HG02973 (cell line): ENCODE results near the gene CNTNAP2.

Experiments used
- ATAC-seq: cut with Tn5 transposase; IDR thresholded peaks from one replicate; pipeline ENCODE4 v1.9.1; 2021; ENCODE audit warnings: moderate library complexity; ENCODE audit not compliant: unreplicated experiment

CNTNAP2 gene

DNA sequence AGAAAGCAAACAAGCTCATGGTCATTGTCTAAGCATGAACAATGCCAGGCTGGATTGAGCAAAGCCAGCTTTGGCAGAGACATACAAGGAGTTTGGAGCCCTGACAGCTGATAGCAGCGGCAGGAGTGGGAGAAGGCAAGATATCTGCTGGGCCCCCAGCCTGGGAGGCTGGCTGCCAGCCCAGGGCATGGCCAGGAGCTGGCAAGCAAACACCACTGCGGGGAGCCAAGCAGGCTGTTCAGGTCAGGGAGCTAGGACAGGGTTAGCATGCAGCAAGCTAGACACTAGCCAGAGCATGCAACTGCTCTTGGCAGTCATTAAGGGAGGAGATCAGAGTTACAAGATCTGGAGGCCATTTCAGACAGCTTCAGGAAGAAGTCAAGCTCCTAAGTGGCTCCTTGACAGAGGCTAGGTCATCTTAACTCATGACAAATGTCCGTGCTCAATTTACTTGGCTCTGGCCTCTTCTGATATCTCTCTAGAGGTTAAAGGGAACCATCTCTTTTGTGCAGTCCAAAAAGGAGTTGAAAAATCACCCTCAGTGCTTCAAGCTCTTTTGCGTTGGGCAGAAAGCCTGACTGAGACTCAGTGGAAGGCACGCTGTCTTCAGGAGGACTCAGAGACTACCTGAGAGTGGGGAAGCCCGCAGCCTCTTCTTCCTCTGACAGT is 2037.1 kb downstream of the CNTNAP2 start:
- no peak for ATAC-seq

DNA sequence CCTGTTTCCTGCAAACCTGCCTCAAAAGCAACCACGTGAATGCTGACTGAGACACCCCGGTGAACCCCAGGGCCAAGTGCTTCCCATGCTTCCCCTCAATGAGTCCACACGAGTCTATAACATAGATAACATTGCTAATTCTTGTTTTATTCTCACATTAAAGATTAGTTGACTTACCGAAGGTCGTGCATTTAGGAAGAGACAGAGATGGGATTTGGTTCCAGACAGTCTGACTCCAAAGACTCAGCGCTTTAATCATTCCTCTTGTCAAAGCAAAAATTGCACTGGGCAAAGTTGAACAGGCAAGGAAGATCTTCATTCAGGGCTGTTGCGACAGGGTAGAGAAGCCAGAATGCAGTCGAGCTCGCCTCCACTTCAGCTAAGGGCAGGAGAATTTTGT is 2038.4 kb downstream of the CNTNAP2 start:
- ATAC-seq, result no peak

DNA sequence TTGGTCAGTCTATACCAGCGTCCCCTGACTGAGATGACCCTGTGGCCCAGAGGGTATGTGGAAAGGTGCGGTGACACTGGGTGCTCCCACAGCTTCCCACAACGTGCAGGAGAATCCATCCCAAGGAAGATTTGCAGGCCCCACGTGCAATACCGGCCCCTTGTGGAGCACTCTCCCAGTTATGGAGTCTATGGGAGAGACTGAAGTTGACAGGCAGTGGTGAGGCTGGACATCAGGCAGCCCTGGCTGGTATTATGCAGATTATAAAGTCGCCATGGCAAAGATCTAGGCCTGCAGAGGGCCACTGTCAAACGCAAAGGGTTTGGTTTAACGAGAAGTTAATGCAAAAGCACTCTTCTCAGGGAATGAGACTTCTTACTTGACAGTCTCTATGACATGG is 2039.2 kb downstream of the CNTNAP2 start:
- ATAC-seq, result no peak

DNA sequence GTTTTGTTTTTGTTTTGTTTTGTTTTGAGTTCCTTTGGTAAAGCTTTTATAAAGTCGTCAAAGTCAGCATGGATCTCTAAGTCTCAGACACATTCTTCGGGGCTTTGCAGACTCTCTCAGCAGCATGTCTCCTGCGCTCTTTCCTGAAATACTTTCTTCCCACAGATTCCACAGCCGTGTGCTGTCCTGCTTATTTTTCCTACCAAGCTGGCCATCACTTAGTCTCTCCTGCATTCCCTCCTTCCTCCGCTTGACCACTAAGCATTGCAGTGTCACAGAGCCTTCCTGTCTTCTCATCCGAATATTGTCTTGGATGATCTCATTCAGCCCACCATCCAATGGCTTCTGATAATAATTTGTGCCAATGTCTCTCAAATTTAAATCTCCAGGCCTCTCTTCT is 2039.6 kb downstream of the CNTNAP2 start:
- no peak for ATAC-seq

DNA sequence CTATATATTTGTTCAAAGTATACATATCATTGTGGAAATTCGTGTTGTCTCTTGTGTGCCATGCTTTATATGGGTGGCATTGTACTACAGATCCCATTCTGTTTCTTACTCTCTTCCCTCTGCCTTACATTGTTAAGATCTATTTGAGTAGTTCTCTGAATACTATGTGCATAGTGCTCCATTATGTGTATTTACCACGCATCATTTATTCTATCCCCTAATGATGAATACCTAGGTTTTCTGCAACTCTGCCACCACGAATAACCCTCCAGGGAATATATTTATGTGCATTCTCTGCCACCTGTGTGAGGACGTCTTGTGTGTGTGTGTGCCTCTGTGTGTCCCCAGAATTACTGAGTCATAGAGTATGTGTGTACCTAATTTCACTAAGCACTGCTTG is 2042.7 kb downstream of the CNTNAP2 start:
- ATAC-seq, result no peak

DNA sequence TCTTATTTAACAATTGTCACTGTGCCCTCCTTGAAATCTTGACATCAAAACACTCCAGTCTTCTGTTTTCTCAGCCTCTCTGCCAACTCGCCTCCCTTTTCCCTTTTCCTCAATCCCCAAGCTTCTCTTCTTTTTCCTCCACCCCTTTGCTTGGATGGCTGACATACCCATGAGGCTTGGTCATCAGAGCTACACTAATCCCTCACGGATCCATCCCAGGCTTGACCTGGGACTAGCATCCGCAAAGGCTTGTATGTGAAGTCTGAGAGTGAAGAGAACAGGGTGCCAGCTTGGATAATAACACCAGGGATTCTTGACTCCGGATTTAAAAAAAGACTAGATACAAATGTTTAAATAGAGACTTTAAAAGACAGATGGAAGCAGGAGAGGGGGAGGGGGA is 2045.2 kb downstream of the CNTNAP2 start:
- no peak for ATAC-seq

DNA sequence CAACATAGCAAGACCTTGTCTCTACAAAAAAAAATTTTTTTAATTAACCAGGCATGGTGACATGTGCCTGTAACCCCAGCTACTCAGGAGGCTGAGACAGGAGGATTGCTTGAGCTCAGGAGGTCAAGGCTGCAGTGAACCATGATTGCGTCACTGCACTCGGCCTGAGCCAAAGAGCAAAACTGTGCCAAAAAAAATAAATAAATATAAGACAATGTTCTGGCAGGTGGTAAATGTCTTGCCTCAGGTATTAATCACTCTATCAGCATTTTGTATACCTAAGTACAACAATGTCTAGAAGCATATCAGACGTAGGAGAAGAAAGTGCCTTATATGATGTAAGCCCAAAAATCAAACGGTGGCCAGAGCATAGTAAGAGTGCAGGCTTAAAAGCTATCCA is 2046.2 kb downstream of the CNTNAP2 start:
- ATAC-seq, result no peak

DNA sequence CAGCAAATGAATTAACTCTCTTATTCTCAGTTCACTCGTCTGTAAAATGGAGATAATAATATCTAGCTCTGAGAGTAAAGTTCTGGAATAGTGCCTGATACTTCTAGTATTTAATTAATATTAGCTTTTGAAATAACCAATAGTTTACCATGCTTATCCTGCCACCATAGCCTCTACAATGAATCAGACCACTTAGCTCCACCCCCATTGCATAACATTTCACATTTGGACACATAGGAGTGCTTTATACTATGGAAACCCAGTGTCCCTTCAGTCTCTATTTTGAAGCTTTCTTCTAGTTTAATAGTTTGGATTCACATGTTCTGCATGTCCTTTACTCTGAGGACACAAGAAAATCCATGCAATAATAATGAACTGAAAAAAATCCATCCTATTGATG is 2046.6 kb downstream of the CNTNAP2 start:
- no peak for ATAC-seq

DNA sequence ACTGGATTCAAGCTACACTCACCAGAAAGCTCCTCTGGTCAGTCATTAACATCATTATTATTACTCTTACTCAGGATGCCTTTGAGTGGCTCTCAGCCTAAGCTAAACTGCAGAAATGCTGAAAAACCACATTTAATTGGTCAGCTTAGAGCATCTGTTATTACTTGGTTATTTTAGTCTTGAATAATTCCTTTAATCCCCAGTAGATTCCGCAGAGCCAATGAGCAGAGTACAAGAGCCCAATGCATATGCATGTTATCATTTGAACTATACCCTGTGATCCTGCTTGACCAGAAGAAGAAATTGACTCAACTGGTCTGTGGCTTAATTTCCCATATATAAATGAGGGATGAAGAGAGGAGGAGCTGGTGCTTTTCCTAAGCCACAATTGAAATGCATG is 2056.3 kb downstream of the CNTNAP2 start:
- ATAC-seq, result no peak

DNA sequence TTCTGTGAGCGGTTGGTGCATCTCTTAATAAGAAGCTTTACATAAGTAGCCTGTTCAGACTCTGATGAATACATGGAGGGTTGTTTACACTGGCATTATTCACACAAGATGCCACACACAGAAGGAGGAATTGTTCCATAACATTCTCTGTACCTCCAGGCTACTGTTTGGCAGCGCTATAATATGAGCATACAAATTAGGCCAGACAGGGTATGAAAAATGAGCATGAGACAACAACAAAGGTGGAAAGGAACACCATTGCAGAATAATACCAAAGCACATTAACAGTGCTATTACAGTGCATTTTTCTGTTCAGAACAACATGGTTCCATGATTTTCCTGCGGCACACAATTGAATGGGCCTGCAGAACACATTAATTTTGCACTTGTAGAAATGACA is 2056.8 kb downstream of the CNTNAP2 start:
- ATAC-seq, result no peak

DNA sequence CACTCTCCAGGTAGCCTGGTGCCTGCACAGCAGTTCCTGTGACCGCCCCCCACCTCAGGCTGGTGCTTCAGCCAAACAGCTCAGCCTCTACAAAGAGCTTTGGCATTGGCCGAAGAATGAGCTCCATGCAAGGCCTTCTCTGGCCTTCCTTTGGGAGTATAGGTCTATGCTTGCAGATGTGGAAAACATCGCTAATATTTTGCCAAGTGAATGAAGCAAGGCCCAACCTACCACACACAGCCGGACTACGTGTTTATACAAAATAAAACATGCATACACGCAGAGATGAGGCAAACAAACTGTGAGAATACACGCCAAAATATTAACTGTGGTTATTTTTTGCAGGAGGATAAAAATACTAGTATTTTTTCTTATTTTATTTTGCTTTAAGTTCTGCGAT is 2057.8 kb downstream of the CNTNAP2 start:
- no peak for ATAC-seq

DNA sequence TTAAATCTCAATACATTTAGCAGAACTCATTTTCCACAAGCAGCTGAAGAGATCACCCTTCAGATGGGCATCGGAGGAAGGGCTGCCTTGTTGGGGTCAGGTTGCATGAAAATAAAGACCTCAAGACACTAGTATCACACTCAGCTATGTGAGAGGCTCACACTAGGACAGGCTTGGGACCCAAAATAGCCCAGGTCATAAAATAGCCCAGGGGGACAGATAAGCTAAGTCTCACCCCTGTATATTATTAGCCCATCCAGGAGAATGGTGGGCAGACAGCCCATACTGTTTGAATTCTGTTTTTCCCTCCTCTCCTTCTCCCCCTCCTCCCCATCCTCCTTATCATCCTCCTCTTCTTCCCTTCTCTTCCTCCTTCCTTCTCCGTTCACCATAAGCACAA is 2058.9 kb downstream of the CNTNAP2 start:
- ATAC-seq, result no peak

DNA sequence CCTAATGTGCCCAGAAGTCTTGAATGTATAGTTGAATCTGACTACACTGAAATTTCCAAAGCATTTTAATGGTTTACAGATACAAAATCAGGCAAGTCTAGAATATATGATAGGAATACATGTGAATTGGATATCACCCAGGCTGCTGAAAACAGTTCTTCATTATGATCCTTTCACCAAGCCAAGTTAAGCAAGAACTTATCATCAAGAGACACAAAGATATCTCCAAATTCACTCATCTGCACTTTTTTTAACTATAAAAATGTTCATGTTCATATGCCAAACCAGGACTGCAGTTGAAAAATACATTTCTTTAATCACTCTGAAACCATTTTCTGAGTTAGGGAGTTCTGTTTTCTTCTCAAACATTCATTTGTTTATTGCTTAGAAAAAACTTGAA is 2061.4 kb downstream of the CNTNAP2 start:
- ATAC-seq, result no peak

DNA sequence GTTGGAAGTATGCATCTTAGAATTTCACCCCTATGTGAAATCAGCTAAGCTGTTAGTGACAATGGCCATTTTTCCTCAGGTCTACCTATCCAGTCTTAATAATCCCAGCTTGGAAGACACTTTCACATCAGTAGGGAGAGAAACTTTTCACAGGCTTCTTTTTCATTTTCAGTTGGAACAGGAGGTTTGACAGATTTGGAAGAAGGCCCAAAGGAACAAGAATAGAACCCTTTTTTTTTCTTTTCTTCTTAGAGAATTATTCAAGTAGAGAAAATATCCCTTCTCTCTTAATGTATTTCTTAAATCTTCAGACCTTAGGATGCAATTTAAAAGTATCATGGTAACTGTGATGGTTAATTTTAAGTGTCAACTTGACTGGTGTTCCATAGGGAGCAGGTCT is 2063.5 kb downstream of the CNTNAP2 start:
- no peak for ATAC-seq

DNA sequence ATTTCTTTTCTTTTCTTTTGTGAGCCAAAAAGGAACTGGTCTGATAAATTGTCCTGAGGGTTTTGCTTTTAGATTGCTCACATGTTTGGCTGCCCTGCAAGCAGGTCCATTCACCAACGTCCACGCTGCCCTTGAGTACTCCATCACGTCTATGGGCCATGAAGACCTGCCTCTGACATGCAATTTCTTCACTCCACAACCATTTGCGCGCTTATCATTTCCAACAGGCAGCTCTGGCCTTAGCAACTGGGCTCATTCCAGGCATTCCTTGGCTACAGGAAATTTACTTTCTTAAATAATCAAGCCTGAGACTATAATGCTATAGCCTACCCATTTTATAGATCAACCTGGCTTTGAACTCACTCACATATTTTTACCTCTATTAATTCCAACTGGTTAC is 2065.7 kb downstream of the CNTNAP2 start:
- ATAC-seq, result no peak

DNA sequence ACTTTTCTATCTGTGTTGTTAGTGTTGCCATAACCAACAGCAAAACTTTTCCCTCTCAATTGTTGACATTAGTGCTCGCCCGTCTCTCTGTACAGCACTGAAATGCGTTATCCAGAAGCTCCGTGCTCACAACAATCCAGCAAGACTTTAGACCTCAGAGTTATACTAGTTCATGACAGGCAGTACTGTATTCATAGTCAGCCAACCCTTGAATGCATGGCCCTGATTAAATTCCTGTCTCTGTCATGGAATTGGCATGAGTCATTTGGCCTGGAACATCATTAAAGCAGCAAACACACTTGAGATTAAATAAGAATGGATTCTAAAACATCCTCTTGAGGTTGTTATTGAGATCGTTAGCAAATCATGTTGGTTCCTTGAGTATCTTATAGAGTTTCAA is 2068.4 kb downstream of the CNTNAP2 start:
- ATAC-seq, result no peak

DNA sequence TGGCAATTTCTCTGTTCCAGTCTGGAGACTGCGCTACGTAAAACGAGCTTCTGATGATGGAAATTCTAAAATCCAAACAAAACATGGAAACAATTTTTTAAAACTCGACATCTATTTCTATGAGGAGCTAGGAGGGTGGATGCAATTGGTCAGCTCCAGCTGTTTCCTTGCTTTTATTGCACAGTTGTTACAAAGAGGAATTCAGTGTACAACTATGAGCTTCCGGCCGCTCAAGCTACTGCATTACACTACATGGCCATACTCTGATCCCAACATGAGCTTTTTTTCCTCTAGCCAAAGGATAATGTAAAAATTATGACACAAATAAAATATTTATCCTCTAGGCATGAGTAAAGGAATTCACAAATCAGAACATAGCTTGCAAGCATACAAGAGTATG is 2070.9 kb downstream of the CNTNAP2 start:
- no peak for ATAC-seq

DNA sequence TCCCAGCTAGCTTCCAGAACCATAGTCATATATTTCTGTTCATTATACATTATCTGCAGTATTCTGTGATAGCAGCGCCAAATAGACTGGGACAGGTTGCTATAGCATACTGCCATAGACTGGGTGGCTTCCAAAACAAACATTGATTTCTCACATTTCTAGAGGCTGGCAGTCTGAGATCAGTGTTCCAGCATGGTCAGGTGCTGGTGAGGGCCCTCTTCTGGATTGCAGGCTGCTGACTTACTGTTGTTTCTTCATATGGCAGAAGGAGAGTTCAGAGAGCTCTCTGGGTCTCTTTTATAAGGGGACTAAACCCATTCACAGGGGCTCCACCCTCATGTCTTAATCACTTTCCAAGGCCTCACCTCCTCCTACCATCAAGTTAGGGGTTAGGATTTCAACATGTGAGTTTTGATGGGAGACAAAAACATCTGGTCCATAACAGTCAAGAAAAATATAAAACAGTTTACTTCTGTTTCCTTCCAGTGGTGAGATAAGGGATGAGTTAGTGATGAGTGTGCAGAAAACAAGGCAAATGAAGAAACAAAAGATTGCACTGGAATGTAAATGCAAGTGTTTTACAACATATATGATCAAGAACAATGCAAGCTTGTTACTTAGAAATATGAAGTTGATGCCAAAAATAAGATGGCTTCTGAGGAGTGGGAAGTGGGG is 2074.9 kb downstream of the CNTNAP2 start:
- no peak for ATAC-seq

DNA sequence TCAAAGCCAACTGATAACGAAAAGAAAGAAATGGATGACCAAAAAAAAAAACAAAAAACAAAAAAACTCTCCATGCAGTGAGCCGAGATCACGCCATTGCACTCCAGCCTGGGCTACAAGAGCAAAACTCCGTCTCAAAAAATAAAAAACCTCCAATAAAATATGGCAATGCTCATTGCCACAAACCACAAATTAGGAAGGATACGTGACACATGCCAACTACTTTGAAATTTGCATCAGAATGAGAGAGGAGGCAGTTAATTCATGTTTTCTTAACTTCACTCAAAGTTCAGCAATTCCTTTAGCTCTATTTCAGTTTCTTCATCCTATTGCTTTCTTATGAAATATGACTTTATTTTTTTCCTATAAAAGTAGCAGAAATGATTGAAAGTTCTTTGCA is 2075.9 kb downstream of the CNTNAP2 start:
- no peak for ATAC-seq

DNA sequence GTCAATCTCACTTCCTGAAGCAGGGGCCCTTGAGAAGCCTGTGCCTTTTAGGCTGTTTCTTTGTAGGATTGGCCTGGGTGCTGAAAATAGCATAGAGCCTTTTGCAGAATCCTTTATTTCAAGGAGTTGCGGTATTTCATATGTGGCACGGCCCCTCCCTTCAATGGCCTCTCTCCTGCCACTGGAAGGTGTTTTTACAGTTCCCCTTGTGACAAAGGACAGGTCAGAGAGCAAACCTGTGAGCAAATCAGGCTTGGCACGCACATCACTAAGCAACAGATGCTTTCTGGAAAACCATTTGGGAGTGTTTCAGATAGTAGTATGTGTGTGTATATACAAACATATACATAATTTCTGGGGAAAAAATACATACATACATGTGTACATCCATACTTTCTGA is 2085.4 kb downstream of the CNTNAP2 start:
- ATAC-seq, result no peak

DNA sequence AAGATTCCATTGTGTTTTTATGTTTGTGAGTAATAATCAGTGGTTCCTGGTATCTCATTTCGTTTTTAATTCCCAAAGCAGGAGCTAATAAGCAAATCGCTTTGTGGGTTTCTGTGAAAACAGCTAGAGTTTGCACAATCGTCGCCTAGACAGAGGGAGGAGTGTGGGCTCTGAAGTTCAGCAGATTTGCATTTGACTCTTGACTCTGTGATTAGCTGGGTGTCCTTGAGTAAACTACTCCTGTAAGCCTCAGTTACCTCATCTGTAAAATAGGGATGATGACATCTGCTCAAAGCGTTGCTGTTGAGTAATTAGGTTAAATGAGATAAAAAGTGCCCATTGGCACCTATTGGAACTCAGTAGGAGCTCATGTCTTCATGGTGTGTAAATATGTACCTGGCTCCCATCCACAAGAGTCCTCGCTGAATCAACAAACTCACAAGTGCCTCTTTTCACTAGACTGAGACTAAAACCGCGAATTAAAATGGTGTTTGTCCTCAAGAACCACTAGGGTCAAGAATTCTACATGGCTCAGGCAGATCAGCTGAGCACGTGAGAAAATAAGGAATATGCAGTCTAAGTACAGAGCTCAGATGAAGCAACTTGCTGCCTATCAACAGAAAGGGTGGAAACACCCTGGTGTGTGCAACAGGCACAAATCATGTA is 2088.2 kb downstream of the CNTNAP2 start:
- no peak for ATAC-seq

DNA sequence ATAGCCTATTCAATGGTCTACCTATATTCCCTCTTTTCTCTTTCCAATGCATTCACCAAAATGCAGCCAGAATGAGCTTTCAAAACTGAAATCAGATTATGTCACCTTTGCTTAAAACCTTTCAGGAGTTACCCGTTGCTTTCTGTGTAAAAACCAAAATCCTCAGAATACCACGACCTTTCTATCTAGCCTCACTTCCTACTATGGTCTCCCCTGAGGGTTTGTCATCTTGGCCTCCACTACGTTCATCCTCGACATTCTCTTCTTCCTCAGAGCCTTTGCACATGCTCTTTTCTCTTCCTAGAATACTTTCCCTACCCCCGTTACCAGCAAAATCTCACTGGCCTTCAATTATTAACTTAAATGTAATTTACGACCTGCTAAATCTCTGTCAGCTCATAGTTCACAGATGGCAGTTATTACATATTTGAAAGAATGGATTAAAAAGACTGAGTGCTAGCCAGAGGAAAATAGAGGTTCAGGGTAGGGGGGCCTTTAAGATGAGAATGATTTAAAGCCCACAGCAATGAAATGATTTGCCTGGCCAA is 2093.1 kb downstream of the CNTNAP2 start:
- ATAC-seq, result no peak
